Gastroesophageal sphincter (tissue), 4 donors: Measurements from ENCODE around the gene ARHGAP5. TPM values are rescaled to one million over a fixed set of nuclear protein-coding genes. Genes with fewer than 3 reads are reported as not detected.

Experiments
- ATAC-seq: fragments of 150-250 bp; one replicate; pipeline ENCODE4 v1.9.1; 2016; ENCODE audit warnings: mild to moderate bottlenecking, moderate library complexity
- H3K27ac ChIP-seq, 4 donors: fragments of 200-600 bp; sonication (generic) in 3 of 4; 1 replicate in 3 of 4; 2 replicates in 1 of 4; pipeline ENCODE4 v1.5.1; 2016 to 2019
- H3K27me3 ChIP-seq: fragments of 200-600 bp; sonication (generic); one replicate; pipeline ENCODE4 v1.5.1; 2019
- H3K36me3 ChIP-seq, 2 donors: fragments of 200-600 bp; sonication (generic); one replicate each; pipeline ENCODE4 v1.5.1; 2019; ENCODE audit warnings: control low read depth in 1 of 2
- H3K4me1 ChIP-seq, 3 donors: fragments of 200-600 bp; sonication (generic); 1 replicate in 2 of 3; 2 replicates in 1 of 3; pipeline ENCODE4 v1.5.1; 2016 to 2019; ENCODE audit warnings: control low read depth in 2 of 3
- H3K4me3 ChIP-seq, 2 donors: fragments of 200-600 bp; sonication (generic); one replicate each; pipeline ENCODE4 v1.5.1; 2019; ENCODE audit warnings: mild to moderate bottlenecking in 1 of 2, moderate library complexity in 1 of 2
- H3K9me3 ChIP-seq, 3 donors: fragments of 200-600 bp; sonication (generic); one replicate each; pipeline ENCODE4 v1.5.1; 2017 to 2019; ENCODE audit warnings: control low read depth in 2 of 3
- CTCF ChIP-seq, 4 experiments: fragments of 200-600 bp in 2 of 4; fragments of 450-650 bp in 2 of 4; sonication (generic) in 1 of 4; IDR thresholded peaks; one replicate each; pipeline ENCODE4 v1.5.1; 2017 to 2019; ENCODE audit warnings: antibody characterized with exemption in 4 of 4, mild to moderate bottlenecking in 2 of 4, moderate library complexity in 2 of 4
- EP300 ChIP-seq: sonication (generic); formaldehyde crosslinking; IDR thresholded peaks from one replicate; pipeline ENCODE4 v1.6.1; 2017; ENCODE audit warnings: antibody characterized with exemption, mild to moderate bottlenecking
- POLR2A ChIP-seq, 2 donors: fragments of 450-650 bp; IDR thresholded peaks; one replicate each; pipeline ENCODE4 v1.6.1; 2017; ENCODE audit warnings: antibody characterized with exemption in 2 of 2, mild to moderate bottlenecking in 2 of 2, moderate library complexity in 1 of 2
- POLR2AphosphoS5 ChIP-seq: sonication (generic); formaldehyde crosslinking; IDR thresholded peaks from one replicate; pipeline ENCODE4 v1.6.1; 2017; ENCODE audit warnings: antibody characterized with exemption
- WGBS, 2 donors: methylation state at CpG; one replicate each; pipeline ENCODE4 v1.1.5; 2018; ENCODE audit warnings: low coverage in 1 of 2; 5-methylcytosine and 5-hydroxymethylcytosine counted together
- total RNA-seq, 4 donors: library from RNA; depleted of rRNA; stranded (reverse); fragments of >200 nt; gene quantifications; one replicate each; pipeline ENCODE4 v1.1.0, GENCODE V29; 2016

Gene ARHGAP5
- total RNA-seq, 4 donors from 2014 or later = 196 to 265 (median 239) TPM

GRCh38 chr14:32137313-32137712 lies 60.2 kb downstream of the ARHGAP5 start:
- no peak overlapping the region for H3K4me3 ChIP-seq
- peaks cover 0 to 19% (median 0%) of the 10 kb centered on the region in 3 donors for H3K9me3 ChIP-seq
- H3K27me3 ChIP-seq = no peaks in the 10 kb centered on the region
- TF ChIP-seq POLR2A (IDR thresholded peaks at IDR 0.05) (no peak), CTCF (IDR thresholded peaks at IDR 0.05) (no peak), POLR2AphosphoS5 (no peak), EP300 (no peak)
- peaks cover 0 to 6% (median 0%) of the 10 kb centered on the region in 3 donors for H3K4me1 ChIP-seq
- 90 to 96% methylated on average over 2 to 4 of the region's 4 CpGs for WGBS, 2 donors
- H3K36me3 ChIP-seq = peaks cover 0 to 34% of the 10 kb centered on the region in 2 donors
- no peak overlapping the region for H3K27ac ChIP-seq
- no peak for ATAC-seq

DNA sequence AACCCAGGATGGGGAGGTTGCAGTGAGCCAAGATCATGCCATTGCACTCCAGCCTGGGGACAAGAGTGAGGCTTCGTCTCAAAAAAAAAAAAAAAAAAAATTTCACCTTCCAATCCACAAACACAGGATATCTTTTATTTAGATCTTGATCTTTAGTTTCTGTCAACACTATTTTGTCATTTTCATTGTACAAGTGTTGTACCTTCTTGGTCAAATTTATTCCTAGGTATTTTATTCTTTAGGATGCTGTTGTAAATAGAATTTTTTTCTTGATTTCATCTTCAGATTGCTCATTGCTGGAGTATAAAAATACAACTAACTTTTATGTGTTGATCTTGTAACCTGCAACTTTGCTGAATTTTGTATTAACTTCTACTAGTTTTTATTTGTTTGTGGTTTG lies 60.8 kb downstream of the ARHGAP5 start:
- TF ChIP-seq CTCF (IDR thresholded peaks at IDR 0.05) (no peak), EP300 (no peak), POLR2AphosphoS5 (no peak), POLR2A (IDR thresholded peaks at IDR 0.05) (no peak)
- peaks cover 0 to 37% of the 10 kb centered on the region in 2 donors for H3K36me3 ChIP-seq
- H3K27me3 ChIP-seq = no peaks in the 10 kb centered on the region
- ATAC-seq = no peak
- no peak overlapping the region for H3K27ac ChIP-seq
- WGBS, 2 donors = 88 to 100% methylated on average over 1 of the region's 1 CpG
- peaks cover 0 to 19% (median 0%) of the 10 kb centered on the region in 3 donors for H3K9me3 ChIP-seq
- peaks cover 0 to 6% (median 0%) of the 10 kb centered on the region in 3 donors for H3K4me1 ChIP-seq
- H3K4me3 ChIP-seq = no peak overlapping the region

- H3K36me3 ChIP-seq = peaks cover 0 to 39% of the 10 kb centered on the region in 2 donors
- no peak for TF ChIP-seq EP300
- no peak for TF ChIP-seq POLR2AphosphoS5
- TF ChIP-seq CTCF (IDR thresholded peaks at IDR 0.05) = no peak
- TF ChIP-seq POLR2A (IDR thresholded peaks at IDR 0.05) = no peak
- no peak overlapping the region for H3K27ac ChIP-seq
- no peaks in the 10 kb centered on the region for H3K27me3 ChIP-seq
- WGBS, 2 donors = 100% methylated on average over 1 of the region's 1 CpG; no CpG with 5 or more reads in 1 of the 2 donors
- no peak overlapping the region for H3K4me3 ChIP-seq
- H3K4me1 ChIP-seq = no peaks in the 10 kb centered on the region
- H3K9me3 ChIP-seq = peaks cover 0 to 15% (median 0%) of the 10 kb centered on the region in 3 donors
- ATAC-seq = no peak
Observed at GRCh38 chr14:32142341-32142740, 65.2 kb downstream of the ARHGAP5 start.

DNA sequence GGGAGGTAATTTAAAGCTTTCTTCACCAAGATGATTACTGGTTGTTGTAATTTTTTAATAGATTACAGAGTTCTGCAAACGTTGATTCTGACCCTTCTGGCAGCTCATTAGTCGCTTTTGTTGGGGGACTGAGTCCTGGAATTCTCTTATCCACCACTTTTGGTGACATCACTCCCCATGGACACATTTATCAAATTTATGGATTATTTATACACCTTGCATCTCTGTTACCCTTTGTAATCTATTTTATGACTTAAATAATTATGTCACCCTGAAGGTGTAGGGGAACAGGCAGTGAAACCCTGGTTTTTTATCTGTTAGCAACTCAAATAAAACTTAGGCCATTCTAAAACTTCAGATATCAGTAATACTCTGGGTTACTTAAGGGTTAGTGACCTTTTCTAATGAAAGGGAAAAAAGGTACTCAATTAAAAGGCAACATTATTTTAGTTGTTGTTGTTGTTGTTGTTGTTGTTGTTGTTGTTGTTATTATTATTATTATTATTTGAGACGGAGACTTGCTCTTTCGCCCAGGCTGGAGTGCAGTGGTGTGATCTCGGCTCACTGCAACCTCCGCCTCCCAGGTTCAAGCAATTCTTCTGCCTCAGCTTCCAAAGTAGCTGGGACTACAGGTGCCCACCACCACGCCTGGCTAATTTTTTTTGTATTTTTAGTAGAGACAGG lies 65.8 kb downstream of the ARHGAP5 start:
- Histone ChIP-seq H3K4me3 (no peak overlapping the region), H3K36me3 (peaks cover 0 to 39% of the 10 kb centered on the region in 2 donors), H3K4me1 (no peaks in the 10 kb centered on the region), H3K27me3 (no peaks in the 10 kb centered on the region), H3K9me3 (peaks cover 0 to 9% (median 0%) of the 10 kb centered on the region in 3 donors), H3K27ac (no peak overlapping the region)
- no peak for TF ChIP-seq POLR2A (IDR thresholded peaks at IDR 0.05)
- TF ChIP-seq CTCF (IDR thresholded peaks at IDR 0.05) = no peak
- no peak for TF ChIP-seq EP300
- no peak for TF ChIP-seq POLR2AphosphoS5
- ATAC-seq = no peak
- WGBS, 2 donors = 86 to 90% methylated on average over 4 to 7 of the region's 7 CpGs

DNA sequence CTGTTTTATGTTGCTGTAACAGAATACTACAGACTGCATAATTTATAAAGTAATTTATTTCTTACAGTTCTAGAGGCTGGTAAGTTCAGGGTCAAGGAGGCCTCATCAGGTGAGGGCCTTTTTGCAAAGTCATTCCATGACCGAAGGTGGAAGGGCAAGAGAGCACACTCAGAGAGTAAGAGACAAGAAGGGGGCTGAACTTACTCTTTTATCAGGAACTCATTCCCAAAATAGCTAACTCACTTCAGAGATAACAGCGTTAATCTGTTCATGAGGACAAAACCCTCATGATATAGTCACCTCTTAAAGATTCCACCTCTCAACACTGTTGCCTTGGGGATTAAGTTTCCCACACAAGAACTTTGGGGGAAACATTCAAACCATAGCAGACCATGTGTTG lies 73.3 kb downstream of the ARHGAP5 start:
- Histone ChIP-seq H3K36me3 (peaks cover 6 to 89% of the 10 kb centered on the region in 2 donors), H3K4me3 (no peak overlapping the region), H3K9me3 (no peaks in the 10 kb centered on the region), H3K4me1 (no peaks in the 10 kb centered on the region), H3K27me3 (no peaks in the 10 kb centered on the region), H3K27ac (no peak overlapping the region)
- ATAC-seq = no peak
- WGBS, 2 donors = 61 to 90% methylated on average over 2 of the region's 2 CpGs
- TF ChIP-seq CTCF (IDR thresholded peaks at IDR 0.05) (no peak), POLR2A (IDR thresholded peaks at IDR 0.05) (no peak), EP300 (no peak)
